ENCODE results near the gene LMBR1L.

GRCh38 chr12:49084438-49084837 lies 26.2 kb downstream of the LMBR1L start:
- TF ChIP-seq GATA2 (IDR thresholded peaks at IDR 0.05; ENCODE audit: low read depth, low read length) (no peak), GATA3 (IDR thresholded peaks at IDR 0.05; ENCODE audit: low read depth, low read length) (no peak)
